ENCODE measurements around the gene C1orf105.

- TF ChIP-seq CTCF (IDR thresholded peaks at IDR 0.05) (no peak), POLR2AphosphoS5 (IDR thresholded peaks at IDR 0.05) (no peak)
These were observed 26.1 kb downstream of the C1orf105 start for GRCh38 chr1:172446547-172446946.

Measured in suprapubic skin (tissue), 3 donors.